Measurements from ENCODE around the gene CNTNAP3B.
"Not testable (repeated sequence)": the region's sequence is repeated elsewhere in the genome, so short reads cannot be mapped to it uniquely, and the experiment has no call there.

The CNTNAP3B gene

GRCh38 chr9:41977965-41978600, 151.1 kb downstream of the CNTNAP3B start:
- not testable (repeated sequence) for DNase-seq (ENCODE audit: low spot score)

- not testable (repeated sequence) for DNase-seq (ENCODE audit: low spot score)
Measured at GRCh38 chr9:41974906-41975305, 154.3 kb downstream of the CNTNAP3B start.

GRCh38 chr9:41953007-41953406, 176.2 kb downstream of the CNTNAP3B start:
- not testable (repeated sequence) for DNase-seq (ENCODE audit: low spot score)

GRCh38 chr9:41941738-41942137, 187.5 kb downstream of the CNTNAP3B start:
- not testable (repeated sequence) for DNase-seq (ENCODE audit: low spot score)

GRCh38 chr9:41938143-41938542, 191.1 kb downstream of the CNTNAP3B start:
- not testable (repeated sequence) for DNase-seq (ENCODE audit: low spot score)

- DNase-seq (ENCODE audit: low spot score) = not testable (repeated sequence)
Measured at GRCh38 chr9:41935727-41936126, 193.5 kb downstream of the CNTNAP3B start.

GRCh38 chr9:41929172-41929571, 200.1 kb downstream of the CNTNAP3B start:
- not testable (repeated sequence) for DNase-seq (ENCODE audit: low spot score)

- not testable (repeated sequence) for DNase-seq (ENCODE audit: low spot score)
Measured at GRCh38 chr9:41917374-41917773, 211.9 kb downstream of the CNTNAP3B start.

GRCh38 chr9:41905488-41905887, 223.7 kb downstream of the CNTNAP3B start:
- DNase-seq (ENCODE audit: low spot score) = not testable (repeated sequence)

GRCh38 chr9:41902762-41903161, 226.5 kb downstream of the CNTNAP3B start:
- DNase-seq (ENCODE audit: low spot score) = not testable (repeated sequence)

GRCh38 chr9:41898720-41899343, 230.4 kb downstream of the CNTNAP3B start:
- not testable (repeated sequence) for DNase-seq (ENCODE audit: low spot score)

GRCh38 chr9:41874557-41874956, 254.7 kb downstream of the CNTNAP3B start:
- DNase-seq (ENCODE audit: low spot score) = not testable (repeated sequence)

GRCh38 chr9:41855422-41855821, 273.8 kb downstream of the CNTNAP3B start:
- DNase-seq (ENCODE audit: low spot score) = not testable (repeated sequence)

GRCh38 chr9:41851848-41852740, 277.1 kb downstream of the CNTNAP3B start:
- not testable (repeated sequence) for DNase-seq (ENCODE audit: low spot score)

GRCh38 chr9:41847829-41848228, 281.4 kb downstream of the CNTNAP3B start:
- not testable (repeated sequence) for DNase-seq (ENCODE audit: low spot score)

Data from iPS-NIHi11 (cell line).